SU-DHL-6 (cell line): ENCODE data around the gene SCEL.
A peak's percentile ranks its signal among the peaks of the same experiment; 100 is the strongest.

Source experiments
- H2AFZ ChIP-seq: fragments of 200-600 bp; sonication (generic); 2 replicates; pipeline ENCODE4 v1.6.1; 2014; ENCODE audit warnings: low read depth, mild to moderate bottlenecking, moderate library complexity, mixed read lengths, antibody characterized with exemption, low read length; ENCODE audit not compliant: severe bottlenecking
- H3F3A ChIP-seq: fragments of 200-600 bp; shearing (Covaris generic); 2 replicates; pipeline ENCODE4 v1.6.0; 2016; ENCODE audit warnings: antibody characterized with exemption, mild to moderate bottlenecking; ENCODE audit not compliant: insufficient read depth
- H3K27ac ChIP-seq: fragments of 200-600 bp; sonication (generic); 2 replicates; pipeline ENCODE4 v1.5.1; 2016; ENCODE audit warnings: low read depth, mild to moderate bottlenecking, low read length, moderate library complexity, mixed read lengths
- H3K27me3 ChIP-seq: fragments of 200-600 bp; sonication (generic), shearing (Covaris generic); 2 replicates; pipeline ENCODE4 v1.6.0; 2014; ENCODE audit warnings: mild to moderate bottlenecking, low read length
- H3K36me3 ChIP-seq: fragments of 200-600 bp; sonication (generic); 2 replicates; pipeline ENCODE4 v1.6.1; 2014; ENCODE audit warnings: mild to moderate bottlenecking, low read length, mixed read lengths
- H3K4me2 ChIP-seq: fragments of 300-600, 200-600 bp; shearing (Covaris generic), sonication (generic); 2 replicates; pipeline ENCODE4 v1.6.0; 2014; ENCODE audit warnings: low read length, low read depth, mild to moderate bottlenecking; ENCODE audit not compliant: poor library complexity, severe bottlenecking
- H3K4me3 ChIP-seq: fragments of 200-600 bp; sonication (generic); 2 replicates; pipeline ENCODE4 v1.5.1; 2014; ENCODE audit warnings: antibody characterized with exemption, low read length, mild to moderate bottlenecking, mixed read lengths; ENCODE audit not compliant: insufficient read depth, poor library complexity, severe bottlenecking
- H3K79me2 ChIP-seq: fragments of 200-600 bp; sonication (generic); 2 replicates; pipeline ENCODE4 v1.6.1; 2014; ENCODE audit warnings: mild to moderate bottlenecking, low read length, moderate library complexity; ENCODE audit not compliant: insufficient read depth
- H3K9ac ChIP-seq: fragments of 200-600 bp; sonication (generic); 2 replicates; pipeline ENCODE4 v1.7.0; 2014; ENCODE audit warnings: mild to moderate bottlenecking, low read length
- H3K9me2 ChIP-seq: fragments of 200-600 bp; sonication (generic); replicated peaks from 2 replicates; pipeline ENCODE4 v1.6.1; 2014; ENCODE audit warnings: low read length; ENCODE audit not compliant: insufficient read depth
- H3K9me3 ChIP-seq: fragments of 200-600 bp; sonication (generic); 2 replicates; pipeline ENCODE4 v1.6.1; 2014; ENCODE audit warnings: low read length, mixed read lengths; ENCODE audit not compliant: insufficient read depth
- H4K20me1 ChIP-seq: fragments of 200-600 bp; sonication (generic); 2 replicates; pipeline ENCODE4 v1.6.1; 2014; ENCODE audit warnings: low read depth, mild to moderate bottlenecking, antibody characterized with exemption, low read length, moderate library complexity, mixed read lengths
- CTCF ChIP-seq: fragments of 200-600 bp; sonication (generic); IDR thresholded peaks from one replicate; pipeline ENCODE4 v1.5.1; 2017; ENCODE audit warnings: antibody characterized with exemption, mild to moderate bottlenecking, low read length, moderate library complexity; ENCODE audit not compliant: insufficient read depth, poor library complexity, severe bottlenecking
- EZH2phosphoT487 ChIP-seq: fragments of 200-600 bp; sonication (generic), shearing (Covaris generic); conservative IDR thresholded peaks from 2 replicates; pipeline ENCODE4 v1.6.1; 2018; ENCODE audit warnings: mild to moderate bottlenecking, antibody characterized with exemption, low read length, moderate library complexity, mixed read lengths

SCEL gene

GRCh38 chr13:77555246-77555645 is 19.7 kb downstream of the SCEL start:
- H2AFZ ChIP-seq = no peak overlapping the region
- H3K36me3 ChIP-seq = no peaks in the 10 kb centered on the region
- H3K4me2 ChIP-seq = no peak overlapping the region
- H3K9me2 ChIP-seq = no peaks in the 10 kb centered on the region
- H3F3A ChIP-seq = no peaks in the 10 kb centered on the region
- H4K20me1 ChIP-seq = no peaks in the 10 kb centered on the region
- no peaks in the 10 kb centered on the region for H3K27me3 ChIP-seq
- no peak overlapping the region for H3K4me3 ChIP-seq
- TF ChIP-seq CTCF = no peak
- no peak for TF ChIP-seq EZH2phosphoT487
- no peak overlapping the region for H3K27ac ChIP-seq
- no peaks in the 10 kb centered on the region for H3K79me2 ChIP-seq
- no peaks in the 10 kb centered on the region for H3K9me3 ChIP-seq
- no peak overlapping the region for H3K9ac ChIP-seq

- Histone ChIP-seq H3K36me3 (no peaks in the 10 kb centered on the region), H3K27me3 (no peaks in the 10 kb centered on the region), H3K4me2 (no peak overlapping the region), H4K20me1 (no peaks in the 10 kb centered on the region), H3K79me2 (no peaks in the 10 kb centered on the region), H3F3A (no peaks in the 10 kb centered on the region), H3K4me3 (no peak overlapping the region), H2AFZ (no peak overlapping the region), H3K9me3 (no peaks in the 10 kb centered on the region), H3K27ac (no peak overlapping the region), H3K9me2 (no peaks in the 10 kb centered on the region), H3K9ac (no peak overlapping the region)
- no peak for TF ChIP-seq CTCF
These were observed 22.5 kb downstream of the SCEL start for GRCh38 chr13:77558016-77558415.

- no peak overlapping the region for H3K4me3 ChIP-seq
- H2AFZ ChIP-seq = no peak overlapping the region
- H3K27me3 ChIP-seq = no peaks in the 10 kb centered on the region
- no peaks in the 10 kb centered on the region for H3K79me2 ChIP-seq
- H3K36me3 ChIP-seq = no peaks in the 10 kb centered on the region
- H3F3A ChIP-seq = no peaks in the 10 kb centered on the region
- H3K9me2 ChIP-seq = no peaks in the 10 kb centered on the region
- H3K9me3 ChIP-seq = no peaks in the 10 kb centered on the region
- no peak overlapping the region for H3K27ac ChIP-seq
- no peak overlapping the region for H3K4me2 ChIP-seq
- no peak for TF ChIP-seq EZH2phosphoT487
- TF ChIP-seq CTCF = no peak
- H3K9ac ChIP-seq = no peak overlapping the region
- no peaks in the 10 kb centered on the region for H4K20me1 ChIP-seq
These were observed 27.6 kb downstream of the SCEL start for GRCh38 chr13:77563111-77563510.

GRCh38 chr13:77565635-77566034 is 30.1 kb downstream of the SCEL start:
- Histone ChIP-seq H4K20me1 (no peaks in the 10 kb centered on the region), H3K4me2 (no peak overlapping the region), H3K36me3 (no peaks in the 10 kb centered on the region), H3K9me3 (no peaks in the 10 kb centered on the region), H3K79me2 (no peaks in the 10 kb centered on the region), H3F3A (no peaks in the 10 kb centered on the region), H2AFZ (no peak overlapping the region), H3K9me2 (no peaks in the 10 kb centered on the region), H3K9ac (no peak overlapping the region), H3K4me3 (no peak overlapping the region), H3K27ac (no peak overlapping the region), H3K27me3 (no peaks in the 10 kb centered on the region)
- no peak for TF ChIP-seq EZH2phosphoT487
- TF ChIP-seq CTCF = peak; percentile 34
